ENCODE data around the gene DAPK2. TPM values are rescaled to one million over a fixed set of nuclear protein-coding genes. Genes with fewer than 3 reads are reported as not detected.

DAPK2 gene
- total RNA-seq, 4 donors from 2014 or later: 13.1 to 30.8 (median 26.4) TPM

GRCh38 chr15:63915209-63915872 lies 130.9 kb downstream of the DAPK2 start:
- 64% methylated on average over 3 of the region's 3 CpGs for WGBS
- Histone ChIP-seq H3K27me3 (no peaks in the 10 kb centered on the region), H3K4me3 (no peak overlapping the region), H3K4me1 (peaks cover 7% of the 10 kb centered on the region), H3K9me3 (no peaks in the 10 kb centered on the region), H3K27ac (no peak overlapping the region), H3K36me3 (no peaks in the 10 kb centered on the region)
- no peak for DNase-seq (ENCODE audit: low spot score in 2 of 2)
- TF ChIP-seq EP300 (IDR thresholded peaks at IDR 0.05) (no peak), POLR2A (IDR thresholded peaks at IDR 0.05) (no peak), POLR2AphosphoS5 (IDR thresholded peaks at IDR 0.05) (no peak)
- TF ChIP-seq, protein P1, sequence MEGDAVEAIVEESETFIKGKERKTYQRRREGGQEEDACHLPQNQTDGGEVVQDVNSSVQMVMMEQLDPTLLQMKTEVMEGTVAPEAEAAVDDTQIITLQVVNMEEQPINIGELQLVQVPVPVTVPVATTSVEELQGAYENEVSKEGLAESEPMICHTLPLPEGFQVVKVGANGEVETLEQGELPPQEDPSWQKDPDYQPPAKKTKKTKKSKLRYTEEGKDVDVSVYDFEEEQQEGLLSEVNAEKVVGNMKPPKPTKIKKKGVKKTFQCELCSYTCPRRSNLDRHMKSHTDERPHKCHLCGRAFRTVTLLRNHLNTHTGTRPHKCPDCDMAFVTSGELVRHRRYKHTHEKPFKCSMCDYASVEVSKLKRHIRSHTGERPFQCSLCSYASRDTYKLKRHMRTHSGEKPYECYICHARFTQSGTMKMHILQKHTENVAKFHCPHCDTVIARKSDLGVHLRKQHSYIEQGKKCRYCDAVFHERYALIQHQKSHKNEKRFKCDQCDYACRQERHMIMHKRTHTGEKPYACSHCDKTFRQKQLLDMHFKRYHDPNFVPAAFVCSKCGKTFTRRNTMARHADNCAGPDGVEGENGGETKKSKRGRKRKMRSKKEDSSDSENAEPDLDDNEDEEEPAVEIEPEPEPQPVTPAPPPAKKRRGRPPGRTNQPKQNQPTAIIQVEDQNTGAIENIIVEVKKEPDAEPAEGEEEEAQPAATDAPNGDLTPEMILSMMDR (IDR thresholded peaks at IDR 0.05): no peak

- Histone ChIP-seq H3K9me3 (no peaks in the 10 kb centered on the region), H3K27ac (no peak overlapping the region), H3K4me1 (peaks cover 21% of the 10 kb centered on the region), H3K36me3 (no peaks in the 10 kb centered on the region), H3K27me3 (no peaks in the 10 kb centered on the region), H3K4me3 (no peak overlapping the region)
- TF ChIP-seq, protein P1 (IDR thresholded peaks at IDR 0.05): no peak
- TF ChIP-seq POLR2A (IDR thresholded peaks at IDR 0.05) (no peak), EP300 (IDR thresholded peaks at IDR 0.05) (no peak), POLR2AphosphoS5 (IDR thresholded peaks at IDR 0.05) (no peak)
- no peak for DNase-seq (ENCODE audit: low spot score in 2 of 2)
- 60% methylated on average over 3 of the region's 3 CpGs for WGBS
Measured at GRCh38 chr15:63913786-63914315, 132.4 kb downstream of the DAPK2 start.

DNA sequence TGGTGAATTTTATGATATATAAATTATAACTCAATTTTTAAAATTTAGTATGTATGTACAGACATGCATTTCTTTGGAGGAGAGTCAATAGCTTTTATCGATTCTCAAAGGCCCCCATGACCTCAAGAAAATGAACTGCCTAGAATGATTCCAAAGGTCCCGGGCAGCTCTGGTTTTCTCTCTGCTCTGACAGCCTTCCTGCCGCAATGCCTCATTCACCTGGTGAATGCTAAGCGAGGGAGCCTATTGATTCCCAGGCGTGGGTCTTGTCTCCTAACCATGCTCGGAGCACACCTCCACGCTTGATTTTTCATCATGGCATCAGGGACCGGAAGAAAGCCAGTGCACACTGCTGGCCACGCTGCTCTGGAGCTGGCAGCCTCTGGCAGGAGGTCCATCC lies 132.9 kb downstream of the DAPK2 start:
- WGBS: 93% methylated on average over 9 of the region's 9 CpGs
- no peaks in the 10 kb centered on the region for H3K36me3 ChIP-seq
- no peaks in the 10 kb centered on the region for H3K9me3 ChIP-seq
- H3K4me3 ChIP-seq: no peak overlapping the region
- peaks cover 25% of the 10 kb centered on the region for H3K4me1 ChIP-seq
- H3K27me3 ChIP-seq: no peaks in the 10 kb centered on the region
- DNase-seq (ENCODE audit: low spot score in 2 of 2): no peak
- no peak overlapping the region for H3K27ac ChIP-seq
- TF ChIP-seq, protein P1 (IDR thresholded peaks at IDR 0.05): no peak
- TF ChIP-seq EP300 (IDR thresholded peaks at IDR 0.05) (no peak), POLR2A (IDR thresholded peaks at IDR 0.05) (no peak), POLR2AphosphoS5 (IDR thresholded peaks at IDR 0.05) (no peak)

- no peak overlapping the region for H3K27ac ChIP-seq
- WGBS: 86% methylated on average over 15 of the region's 15 CpGs
- DNase-seq (ENCODE audit: low spot score in 2 of 2): peak in 1 of 2 donors; percentile 37
- no peak overlapping the region for H3K4me3 ChIP-seq
- H3K27me3 ChIP-seq: no peaks in the 10 kb centered on the region
- H3K4me1 ChIP-seq: peaks cover 25% of the 10 kb centered on the region
- no peaks in the 10 kb centered on the region for H3K9me3 ChIP-seq
- H3K36me3 ChIP-seq: no peaks in the 10 kb centered on the region
- TF ChIP-seq POLR2A (IDR thresholded peaks at IDR 0.05) (no peak), EP300 (IDR thresholded peaks at IDR 0.05) (no peak), POLR2AphosphoS5 (IDR thresholded peaks at IDR 0.05) (no peak)
- TF ChIP-seq, protein P1 (IDR thresholded peaks at IDR 0.05): no peak
Measured at GRCh38 chr15:63912061-63912615, 134.1 kb downstream of the DAPK2 start.

DNA sequence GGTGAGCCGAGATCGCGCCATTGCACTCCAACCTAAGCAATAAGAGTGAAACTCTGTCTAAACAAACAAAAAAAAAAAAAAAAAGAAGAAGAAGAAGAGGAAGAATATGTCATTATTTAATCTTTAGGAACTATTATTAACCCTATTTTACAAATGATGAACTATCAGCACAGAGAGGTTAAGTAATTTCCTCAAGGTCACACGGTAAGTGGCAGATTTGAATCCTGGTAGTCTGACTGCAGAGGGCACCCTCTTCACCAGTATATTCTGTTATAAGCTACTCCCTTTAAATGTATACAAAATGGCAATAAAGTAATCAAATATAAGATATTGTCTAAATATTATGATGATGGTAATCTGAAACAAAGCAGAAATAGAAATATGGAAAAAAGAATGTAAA lies 135.1 kb downstream of the DAPK2 start:
- DNase-seq (ENCODE audit: low spot score in 2 of 2): no peak
- no peaks in the 10 kb centered on the region for H3K9me3 ChIP-seq
- H3K27me3 ChIP-seq: no peaks in the 10 kb centered on the region
- TF ChIP-seq POLR2A (IDR thresholded peaks at IDR 0.05) (no peak), EP300 (IDR thresholded peaks at IDR 0.05) (no peak), POLR2AphosphoS5 (IDR thresholded peaks at IDR 0.05) (no peak)
- TF ChIP-seq, protein P1 (IDR thresholded peaks at IDR 0.05): no peak
- H3K4me3 ChIP-seq: no peak overlapping the region
- WGBS: 72% methylated on average over 4 of the region's 4 CpGs
- H3K36me3 ChIP-seq: no peaks in the 10 kb centered on the region
- H3K27ac ChIP-seq: no peak overlapping the region
- peaks cover 23% of the 10 kb centered on the region for H3K4me1 ChIP-seq
